Ishikawa (cell line): Measurements from ENCODE around the gene PRIMA1.

Experiments used
- CEBPB ChIP-seq: IDR thresholded peaks from 2 replicates; pipeline ENCODE4 v1.6.1; 2012
- EGR1 ChIP-seq: IDR thresholded peaks from 2 replicates; pipeline ENCODE4 v1.6.1; 2012
- EP300 ChIP-seq: IDR thresholded peaks from 2 replicates; pipeline ENCODE4 v1.6.1; 2012; ENCODE audit warnings: borderline replicate concordance
- FOXM1 ChIP-seq: IDR thresholded peaks from 2 replicates; pipeline ENCODE4 v1.6.1; 2012; ENCODE audit warnings: low read depth, borderline replicate concordance
- NFIC ChIP-seq: IDR thresholded peaks from 2 replicates; pipeline ENCODE4 v1.6.1; 2012
- RAD21 ChIP-seq: IDR thresholded peaks from 2 replicates; pipeline ENCODE4 v1.6.1; 2012; ENCODE audit warnings: low read depth
- REST ChIP-seq: IDR thresholded peaks from 2 replicates; pipeline ENCODE4 v1.6.1; 2012; ENCODE audit warnings: low read depth, mild to moderate bottlenecking
- TAF1 ChIP-seq: IDR thresholded peaks from 2 replicates; pipeline ENCODE4 v1.6.1; 2012; ENCODE audit warnings: low read depth, mild to moderate bottlenecking
- YY1 ChIP-seq: IDR thresholded peaks from 2 replicates; pipeline ENCODE4 v1.6.1; 2012; ENCODE audit warnings: low read depth
- TF ChIP-seq, protein P1 (sequence below): IDR thresholded peaks from 2 replicates; pipeline ENCODE4 v1.6.1; 2012
- TF ChIP-seq, protein P2 (sequence below): IDR thresholded peaks from 2 replicates; pipeline ENCODE4 v1.6.1; 2012

GRCh38 chr14:93736378-93737014 lies 51.8 kb downstream of the PRIMA1 start:
- TF ChIP-seq REST (no peak), YY1 (no peak), TAF1 (no peak), RAD21 (no peak), CEBPB (no peak), NFIC (no peak), EP300 (no peak), EGR1 (no peak), FOXM1 (no peak)
- TF ChIP-seq, protein P1, sequence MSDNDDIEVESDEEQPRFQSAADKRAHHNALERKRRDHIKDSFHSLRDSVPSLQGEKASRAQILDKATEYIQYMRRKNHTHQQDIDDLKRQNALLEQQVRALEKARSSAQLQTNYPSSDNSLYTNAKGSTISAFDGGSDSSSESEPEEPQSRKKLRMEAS = no peak
- TF ChIP-seq, protein P2, sequence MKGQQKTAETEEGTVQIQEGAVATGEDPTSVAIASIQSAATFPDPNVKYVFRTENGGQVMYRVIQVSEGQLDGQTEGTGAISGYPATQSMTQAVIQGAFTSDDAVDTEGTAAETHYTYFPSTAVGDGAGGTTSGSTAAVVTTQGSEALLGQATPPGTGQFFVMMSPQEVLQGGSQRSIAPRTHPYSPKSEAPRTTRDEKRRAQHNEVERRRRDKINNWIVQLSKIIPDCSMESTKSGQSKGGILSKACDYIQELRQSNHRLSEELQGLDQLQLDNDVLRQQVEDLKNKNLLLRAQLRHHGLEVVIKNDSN = no peak
